Measurements from ENCODE around the gene MAP3K13. TPM values are rescaled to one million over a fixed set of nuclear protein-coding genes. Genes with fewer than 3 reads are reported as not detected.
"Not testable (repeated sequence)": the region's sequence is repeated elsewhere in the genome, so short reads cannot be mapped to it uniquely, and the experiment has no call there.

MAP3K13 gene
- total RNA-seq, 1 donor from 2014 or later, result 29.1 TPM

GRCh38 chr3:185473290-185473815 lies 110.4 kb downstream of the MAP3K13 start:
- H3K36me3 Mint-ChIP-seq, result peaks cover 18% of the 10 kb centered on the region
- no peaks in the 10 kb centered on the region for H3K4me1 Mint-ChIP-seq (ENCODE audit: unreplicated experiment)
- no peak overlapping the region for H3K27ac Mint-ChIP-seq
- H3K9me3 Mint-ChIP-seq, result no peaks in the 10 kb centered on the region
- no peak overlapping the region for H3K4me3 Mint-ChIP-seq
- TF ChIP-seq CTCF (conservative IDR thresholded peaks at IDR 0.05), result no peak
- DNase-seq (ENCODE audit: extremely low spot score, unreplicated experiment), result no peak
- H3K27me3 Mint-ChIP-seq, result no peaks in the 10 kb centered on the region

GRCh38 chr3:185474922-185475321 lies 112.0 kb downstream of the MAP3K13 start:
- H3K4me3 Mint-ChIP-seq; DNase-seq (ENCODE audit: extremely low spot score, unreplicated experiment); H3K9me3 Mint-ChIP-seq; H3K27me3 Mint-ChIP-seq; H3K27ac Mint-ChIP-seq; H3K4me1 Mint-ChIP-seq (ENCODE audit: unreplicated experiment): not testable (repeated sequence)
- peaks cover 11% of the 10 kb centered on the region for H3K36me3 Mint-ChIP-seq

GRCh38 chr3:185477316-185477715 lies 114.4 kb downstream of the MAP3K13 start:
- no peak for TF ChIP-seq CTCF (conservative IDR thresholded peaks at IDR 0.05)
- Mint-ChIP-seq H3K4me1 (ENCODE audit: unreplicated experiment) (no peaks in the 10 kb centered on the region), H3K27ac (no peak overlapping the region)

GRCh38 chr3:185479373-185479945 lies 116.5 kb downstream of the MAP3K13 start:
- no peaks in the 10 kb centered on the region for H3K4me1 Mint-ChIP-seq (ENCODE audit: unreplicated experiment)
- H3K9me3 Mint-ChIP-seq, result no peaks in the 10 kb centered on the region
- no peak for TF ChIP-seq CTCF (conservative IDR thresholded peaks at IDR 0.05)
- H3K36me3 Mint-ChIP-seq, result peaks cover 13% of the 10 kb centered on the region
- no peak overlapping the region for H3K27ac Mint-ChIP-seq
- H3K4me3 Mint-ChIP-seq, result no peak overlapping the region
- no peak for DNase-seq (ENCODE audit: extremely low spot score, unreplicated experiment)
- H3K27me3 Mint-ChIP-seq, result no peaks in the 10 kb centered on the region

More at GRCh38 chr3:185477316-185477715, 114.4 kb downstream of the MAP3K13 start:
- Mint-ChIP-seq H3K4me3 (no peak overlapping the region), H3K36me3 (peaks cover 14% of the 10 kb centered on the region), H3K27me3 (no peaks in the 10 kb centered on the region), H3K9me3 (no peaks in the 10 kb centered on the region)
- DNase-seq (ENCODE audit: extremely low spot score, unreplicated experiment), result no peak

GRCh38 chr3:185484296-185484695 lies 121.4 kb downstream of the MAP3K13 start:
- no peak for TF ChIP-seq CTCF (conservative IDR thresholded peaks at IDR 0.05)
- Mint-ChIP-seq H3K9me3 (no peaks in the 10 kb centered on the region), H3K4me3 (no peak overlapping the region), H3K4me1 (ENCODE audit: unreplicated experiment) (no peaks in the 10 kb centered on the region), H3K36me3 (peaks cover 15% of the 10 kb centered on the region), H3K27ac (no peak overlapping the region), H3K27me3 (no peaks in the 10 kb centered on the region)
- no peak for DNase-seq (ENCODE audit: extremely low spot score, unreplicated experiment)

- Mint-ChIP-seq H3K27me3 (no peaks in the 10 kb centered on the region), H3K27ac (no peak overlapping the region), H3K9me3 (no peaks in the 10 kb centered on the region), H3K36me3 (peaks cover 22% of the 10 kb centered on the region), H3K4me1 (ENCODE audit: unreplicated experiment) (no peaks in the 10 kb centered on the region), H3K4me3 (no peak overlapping the region)
- TF ChIP-seq CTCF (conservative IDR thresholded peaks at IDR 0.05), result no peak
- no peak for DNase-seq (ENCODE audit: extremely low spot score, unreplicated experiment)
Measured at GRCh38 chr3:185486394-185486793, 123.5 kb downstream of the MAP3K13 start.
